Adrenal gland (tissue), 12 donors: Measurements from ENCODE around the gene HSF2BP. TPM values are rescaled to one million over a fixed set of nuclear protein-coding genes. Genes with fewer than 3 reads are reported as not detected.
A peak's percentile ranks its signal among the peaks of the same experiment; 100 is the strongest.
"Not testable (repeated sequence)": the region's sequence is repeated elsewhere in the genome, so short reads cannot be mapped to it uniquely, and the experiment has no call there.

Experiments
- DNase-seq, 7 donors: peaks; one replicate each; pipeline ENCODE4 v3.0.0-alpha.2; 2019 to 2020
- H3K27ac ChIP-seq, 5 donors: fragments of 200-600 bp; sonication (generic) in 4 of 5; 1 replicate in 3 of 5; 2 replicates in 2 of 5; pipeline versions ENCODE4 v1.5.1 to v1.8.0; 2016 to 2020; ENCODE audit warnings: mild to moderate bottlenecking in 1 of 5
- H3K27me3 ChIP-seq: fragments of 200-600 bp; 2 replicates; pipeline ENCODE4 v1.8.0; 2021
- H3K36me3 ChIP-seq, 2 donors: fragments of 200-600 bp; replicated peaks in 1 of 2; 1 replicate in 1 of 2; 2 replicates in 1 of 2; pipeline versions ENCODE4 v1.5.1 to v1.8.0; 2018 to 2022
- H3K4me1 ChIP-seq, 2 donors: fragments of 200-600 bp; replicated peaks in 1 of 2; 1 replicate in 1 of 2; 2 replicates in 1 of 2; pipeline versions ENCODE4 v1.5.1 to v1.8.0; 2018 to 2021
- H3K4me3 ChIP-seq, 4 donors: fragments of 200-600 bp; sonication (generic) in 3 of 4; one replicate each; pipeline ENCODE4 v1.5.1; 2016 to 2018
- H3K9me3 ChIP-seq, 3 donors: fragments of 200-600 bp; sonication (generic) in 1 of 3; replicated peaks in 1 of 3; 1 replicate in 2 of 3; 2 replicates in 1 of 3; pipeline versions ENCODE4 v1.5.1 to v1.8.0; 2016 to 2021
- POLR2A ChIP-seq, 2 donors: fragments of 450-650 bp; IDR thresholded peaks; one replicate each; pipeline ENCODE4 v1.6.1; 2017; ENCODE audit warnings: antibody characterized with exemption in 2 of 2, mild to moderate bottlenecking in 2 of 2, moderate library complexity in 1 of 2
- WGBS, 4 donors: extraction: QIAGEN DNeasy Blood & Tissue Kit in 2 of 4; methylation state at CpG; one replicate each; pipeline versions ENCODE4 v1.1.5 to v1.1.7; 2013 to 2017; 5-methylcytosine and 5-hydroxymethylcytosine counted together
- intact Hi-C, 2 donors: fragments of 100-400 bp; cut with DNase I; formaldehyde crosslinking; loops; one replicate each; pipeline versions ENCODE4 v1.14.1 to v1.15.0; 2022 to 2023
- polyA plus RNA-seq, 3 donors: library from polyadenylated mRNA; stranded (reverse); fragments of 200-250 nt in 2 of 3; fragments of 350-450 nt in 1 of 3; fragmentation: Illumina TruSeq in 1 of 3; extraction: RNeasy Lipid Tissue Mini Kit (QIAGEN cat#74804) in 1 of 3; gene quantifications; one replicate each; pipeline ENCODE4 v1.2.3, GENCODE V29; 2013 to 2014
- total RNA-seq, 9 donors: library from RNA; depleted of rRNA in 4 of 9; stranded (reverse); fragments of >200 nt in 4 of 9; fragments of 120-200 nt in 1 of 9; fragmentation: NEBNext Ultra II Directional in 1 of 9; extraction: Animal tissue kit (Norgen Biotek cat#: 25700) in 1 of 9; gene quantifications; one replicate each; pipeline versions ENCODE4 v1.1.0 to v1.2.4, GENCODE V29; 2013 to 2023
- TF ChIP-seq, protein P1 (sequence below), 6 experiments: fragments of 450-650 bp in 4 of 6; fragments of 200-600 bp in 2 of 6; sonication (generic) in 1 of 6; IDR thresholded peaks; 1 replicate in 5 of 6; 2 replicates in 1 of 6; pipeline versions ENCODE4 v1.5.1 to v1.8.0; 2016 to 2021; ENCODE audit warnings: antibody characterized with exemption in 6 of 6, mild to moderate bottlenecking in 2 of 6, moderate library complexity in 1 of 6
- donor health status: healthy with polysubstance abuse.
- donor health status: Bipolar disorder and iron deficiency.
- donor health status: DM: yes; HTN: yes; CAD: no.
- donor health status: DM: no; HTN: no; CAD: no.
- donor health status: DM: no; HTN: no; CAD: no.
- donor health status: DM: yes; HTN: yes; CAD: no.

Gene HSF2BP
- total and polyA plus RNA-seq, 12 donors, result 0.23 to 1.5 (median 0.42) TPM; not detected in 2

DNA sequence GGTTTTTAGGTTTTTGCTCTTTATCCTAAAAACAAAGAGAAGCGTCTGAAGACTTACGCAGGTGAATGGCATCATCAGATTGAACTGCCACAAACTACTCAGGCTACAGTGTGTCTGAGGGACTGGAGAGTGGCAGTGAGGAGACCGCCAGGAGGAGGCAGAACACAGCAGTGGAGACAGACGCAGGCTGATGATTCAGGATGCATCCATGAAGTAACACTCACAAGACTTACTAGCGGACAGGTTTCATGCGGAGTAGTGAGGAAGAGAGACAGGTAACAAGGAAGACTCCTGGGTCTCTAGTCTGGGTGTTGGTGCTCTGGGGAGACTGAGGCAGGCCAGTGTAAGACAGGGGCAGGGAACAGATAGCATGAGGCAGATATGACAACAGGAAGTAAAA is 5.7 kb downstream of the HSF2BP start:
- no peaks in the 10 kb centered on the region for H3K36me3 ChIP-seq
- 95 to 96% (median 96%) methylated on average over 6 of the region's 6 CpGs for WGBS, 4 donors
- H3K27me3 ChIP-seq, result no peaks in the 10 kb centered on the region
- H3K4me1 ChIP-seq, result no peaks in the 10 kb centered on the region
- H3K4me3 ChIP-seq, result no peak overlapping the region
- DNase-seq, result no peak
- intact Hi-C loops, result loop anchor here in 1 of 2 donors (10.0 kb wide), 1 partner anchor 749 kb away; no protein-coding TSS in a partner anchor
- H3K9me3 ChIP-seq, result no peaks in the 10 kb centered on the region
- no peak overlapping the region for H3K27ac ChIP-seq
- no peak for TF ChIP-seq POLR2A (IDR thresholded peaks at IDR 0.05)

DNA sequence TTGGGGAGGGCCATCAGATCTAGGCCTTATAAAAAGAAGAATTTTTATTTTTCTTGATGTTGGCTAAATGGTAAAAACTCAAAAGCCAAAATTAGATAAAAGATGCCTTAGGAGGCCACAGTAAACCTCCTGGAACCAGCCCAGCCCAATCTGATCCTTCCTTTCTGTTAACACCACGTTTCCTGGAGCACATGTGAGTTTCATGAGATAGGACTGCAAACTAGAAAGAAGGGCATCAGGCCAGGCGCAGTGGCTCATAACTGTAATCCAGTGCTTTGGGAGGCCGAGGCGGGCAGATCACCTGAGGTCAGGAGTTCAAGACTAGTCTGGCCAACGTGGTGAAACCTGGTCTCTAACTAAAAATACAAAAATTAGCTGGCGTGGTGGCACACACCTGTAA is 6.7 kb downstream of the HSF2BP start:
- no peaks in the 10 kb centered on the region for H3K27me3 ChIP-seq
- no peaks in the 10 kb centered on the region for H3K36me3 ChIP-seq
- H3K9me3 ChIP-seq, result no peaks in the 10 kb centered on the region
- no peaks in the 10 kb centered on the region for H3K4me1 ChIP-seq
- H3K27ac ChIP-seq, result no peak overlapping the region
- no peak overlapping the region for H3K4me3 ChIP-seq
- no peak for DNase-seq
- 84 to 92% (median 86%) methylated on average over 6 of the region's 6 CpGs for WGBS, 4 donors
- intact Hi-C loops, result loop anchor here in 1 of 2 donors (10.0 kb wide), 1 partner anchor 748 kb away; no protein-coding TSS in a partner anchor
- TF ChIP-seq POLR2A (IDR thresholded peaks at IDR 0.05), result no peak
- TF ChIP-seq, protein P1, sequence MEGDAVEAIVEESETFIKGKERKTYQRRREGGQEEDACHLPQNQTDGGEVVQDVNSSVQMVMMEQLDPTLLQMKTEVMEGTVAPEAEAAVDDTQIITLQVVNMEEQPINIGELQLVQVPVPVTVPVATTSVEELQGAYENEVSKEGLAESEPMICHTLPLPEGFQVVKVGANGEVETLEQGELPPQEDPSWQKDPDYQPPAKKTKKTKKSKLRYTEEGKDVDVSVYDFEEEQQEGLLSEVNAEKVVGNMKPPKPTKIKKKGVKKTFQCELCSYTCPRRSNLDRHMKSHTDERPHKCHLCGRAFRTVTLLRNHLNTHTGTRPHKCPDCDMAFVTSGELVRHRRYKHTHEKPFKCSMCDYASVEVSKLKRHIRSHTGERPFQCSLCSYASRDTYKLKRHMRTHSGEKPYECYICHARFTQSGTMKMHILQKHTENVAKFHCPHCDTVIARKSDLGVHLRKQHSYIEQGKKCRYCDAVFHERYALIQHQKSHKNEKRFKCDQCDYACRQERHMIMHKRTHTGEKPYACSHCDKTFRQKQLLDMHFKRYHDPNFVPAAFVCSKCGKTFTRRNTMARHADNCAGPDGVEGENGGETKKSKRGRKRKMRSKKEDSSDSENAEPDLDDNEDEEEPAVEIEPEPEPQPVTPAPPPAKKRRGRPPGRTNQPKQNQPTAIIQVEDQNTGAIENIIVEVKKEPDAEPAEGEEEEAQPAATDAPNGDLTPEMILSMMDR (IDR thresholded peaks at IDR 0.05), result no peak

- not testable (repeated sequence) for H3K27ac ChIP-seq, H3K9me3 ChIP-seq, H3K36me3 ChIP-seq, H3K4me1 ChIP-seq, DNase-seq, H3K27me3 ChIP-seq, H3K4me3 ChIP-seq
- intact Hi-C loops, result loop anchor here in 1 of 2 donors (10.0 kb wide), 1 partner anchor 747 kb away; no protein-coding TSS in a partner anchor
- 91 to 96% (median 95%) methylated on average over 6 of the region's 6 CpGs for WGBS, 4 donors
Observed at GRCh38 chr21:43651926-43652325, 7.4 kb downstream of the HSF2BP start.

- intact Hi-C loops, result no loop called here
- Histone ChIP-seq H3K36me3 (no peaks in the 10 kb centered on the region), H3K4me1 (peaks cover 0 to 18% of the 10 kb centered on the region in 2 donors), H3K27me3 (no peaks in the 10 kb centered on the region), H3K27ac (no peak overlapping the region), H3K9me3 (no peaks in the 10 kb centered on the region), H3K4me3 (no peak overlapping the region)
- TF ChIP-seq POLR2A (IDR thresholded peaks at IDR 0.05), result no peak
- TF ChIP-seq, protein P1 (IDR thresholded peaks at IDR 0.05), result no peak
- no peak for DNase-seq
- WGBS, 4 donors, result 64 to 75% (median 72%) methylated on average over 9 of the region's 9 CpGs
Observed at GRCh38 chr21:43648171-43648570, 11.1 kb downstream of the HSF2BP start.

- Histone ChIP-seq H3K27ac (peak overlapping the region in 1 of 5 donors; percentile 6), H3K36me3 (no peaks in the 10 kb centered on the region), H3K9me3 (no peaks in the 10 kb centered on the region), H3K4me1 (peaks cover 0 to 18% of the 10 kb centered on the region in 2 donors), H3K27me3 (no peaks in the 10 kb centered on the region), H3K4me3 (no peak overlapping the region)
- no peak for TF ChIP-seq POLR2A (IDR thresholded peaks at IDR 0.05)
- TF ChIP-seq, protein P1 (IDR thresholded peaks at IDR 0.05), result peak; percentile 99 to 100 (median 99)
- DNase-seq, result peak; percentile 87 to 97 (median 93)
- WGBS, 4 donors, result 22 to 26% (median 23%) methylated on average over 6 to 7 of the region's 7 CpGs
- intact Hi-C loops, result no loop called here
Observed at GRCh38 chr21:43646550-43647260, 12.6 kb downstream of the HSF2BP start.
